Anterior cingulate cortex (tissue), 58 donors: ENCODE measurements around the gene ZNF132.
"Not testable (repeated sequence)": the region's sequence is repeated elsewhere in the genome, so short reads cannot be mapped to it uniquely, and the experiment has no call there.

Experiments
- DNase-seq, 58 donors: peaks; one replicate each; lab custom pipeline; 2025; lab: John Stamatoyannopoulos, UW

ZNF132 gene

DNA sequence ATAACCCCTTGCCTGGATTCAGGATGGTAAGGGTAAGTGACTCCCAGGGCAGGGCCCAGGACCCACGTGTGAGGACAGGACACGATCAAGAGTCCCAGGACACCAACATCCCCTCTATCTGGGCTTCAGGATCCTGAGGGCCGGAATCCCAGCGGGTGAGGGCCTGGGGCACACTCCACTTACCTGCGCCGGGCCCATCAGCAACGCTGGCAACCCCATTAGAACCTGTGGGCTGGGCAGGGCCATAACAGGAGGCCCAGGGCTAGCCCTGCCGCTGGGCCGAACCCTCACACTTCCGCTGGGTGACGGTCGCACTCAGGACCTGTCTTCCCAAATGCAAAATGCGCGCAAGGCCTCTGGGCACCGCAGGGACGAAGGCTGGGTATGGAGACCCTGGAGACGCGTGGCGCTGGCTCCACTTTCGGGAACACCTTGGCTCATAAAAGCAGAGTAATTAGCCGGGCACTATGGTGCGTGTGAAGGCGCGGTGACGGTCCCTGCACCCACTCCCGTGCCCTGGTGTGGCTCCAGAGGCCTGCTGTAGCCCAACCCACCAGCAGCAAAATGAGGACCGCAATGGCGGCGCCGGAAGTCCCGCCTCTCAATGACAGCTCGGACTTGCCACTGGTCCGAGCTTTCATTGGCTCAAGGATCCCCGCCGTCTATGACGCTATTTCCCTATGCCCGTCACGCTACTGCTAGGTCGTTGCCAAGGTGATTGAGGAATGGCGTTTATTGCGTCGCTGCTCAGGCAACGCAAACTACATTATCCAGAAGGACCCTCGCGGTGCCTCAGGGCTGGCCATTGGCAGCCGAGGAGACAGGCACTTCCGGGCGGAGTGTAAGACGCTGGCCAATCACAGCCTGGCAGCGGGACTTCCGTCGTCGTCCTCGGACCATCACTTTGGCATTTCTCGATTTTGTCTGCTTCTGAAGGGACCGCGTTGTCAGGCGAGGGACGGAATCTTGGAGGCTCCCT, at the start of gene ZNF132:
ZNF132 (minus strand) TSS at position 578 of the 979 bp plus-strand sequence; CDS start at position 246, 332 bp downstream.
- peak; percentile 86 to 100 (median 99) for DNase-seq

DNA sequence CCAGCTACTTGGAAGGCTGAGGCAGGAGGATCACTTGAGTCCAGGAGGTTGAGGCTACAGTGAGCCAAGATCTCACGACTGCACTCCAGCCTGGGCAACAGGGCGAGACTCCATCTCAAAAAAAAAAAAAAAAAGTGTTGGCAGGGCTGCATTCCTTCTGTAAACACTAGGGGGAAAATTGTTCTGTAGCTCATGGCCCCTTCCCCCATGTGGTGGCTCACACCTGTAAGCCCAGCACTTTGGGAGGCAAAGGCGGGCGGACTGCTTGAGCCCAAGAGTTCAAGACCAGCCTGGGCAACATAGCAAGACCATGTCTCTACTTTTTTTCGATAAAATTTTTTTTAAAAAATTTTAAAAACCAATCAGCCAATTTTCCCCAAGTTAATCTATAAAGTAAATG, 44.4 kb upstream of the ZNF132 start:
- not testable (repeated sequence) for DNase-seq

GRCh38 chr19:58483776-58484175, 43.8 kb upstream of the ZNF132 start:
- no peak for DNase-seq

DNA sequence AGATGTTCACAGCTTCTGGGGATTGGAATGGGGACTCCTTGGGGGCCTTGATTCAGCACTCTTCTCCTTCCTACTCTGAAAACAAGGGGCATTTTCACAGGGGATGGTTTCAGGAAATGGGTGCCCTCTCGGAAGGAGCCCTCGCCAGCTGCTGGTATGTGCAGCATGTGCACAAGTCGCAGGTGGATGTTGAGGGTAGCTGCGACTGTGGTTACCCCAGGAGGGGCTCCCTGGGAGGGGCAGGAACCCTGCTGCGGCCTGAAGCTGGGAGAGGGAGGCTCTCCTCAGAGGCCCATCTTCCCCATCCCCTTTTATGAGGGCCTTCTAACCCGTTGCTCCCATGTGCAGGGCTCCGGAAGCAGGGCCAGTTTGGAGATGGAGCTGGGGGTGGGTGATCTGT, 42.4 kb upstream of the ZNF132 start:
- no peak for DNase-seq

DNA sequence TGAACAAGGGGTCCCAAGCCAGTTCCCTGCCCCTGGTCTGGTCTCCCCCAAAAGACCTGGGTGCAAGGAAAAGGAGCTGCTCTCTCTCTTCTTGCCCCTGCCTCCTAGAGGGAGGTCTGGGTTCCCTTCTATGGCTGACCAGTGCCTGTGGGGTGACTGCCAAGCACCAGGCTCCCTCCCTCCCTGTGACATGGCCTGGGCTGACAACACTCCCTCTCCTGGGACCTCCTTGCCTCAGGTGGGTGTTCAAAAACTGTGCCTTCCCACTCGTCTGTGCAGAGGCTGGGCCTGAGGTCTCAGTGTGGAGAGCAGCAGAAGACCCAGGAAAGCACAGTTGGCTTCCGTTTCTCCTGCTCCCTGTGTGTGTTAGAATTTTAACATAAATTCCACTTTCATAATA, 40.9 kb upstream of the ZNF132 start:
- DNase-seq: no peak

GRCh38 chr19:58480481-58480830, 40.5 kb upstream of the ZNF132 start:
- DNase-seq: no peak

- no peak for DNase-seq
Observed at GRCh38 chr19:58479736-58480480, 40.0 kb upstream of the ZNF132 start.

DNA sequence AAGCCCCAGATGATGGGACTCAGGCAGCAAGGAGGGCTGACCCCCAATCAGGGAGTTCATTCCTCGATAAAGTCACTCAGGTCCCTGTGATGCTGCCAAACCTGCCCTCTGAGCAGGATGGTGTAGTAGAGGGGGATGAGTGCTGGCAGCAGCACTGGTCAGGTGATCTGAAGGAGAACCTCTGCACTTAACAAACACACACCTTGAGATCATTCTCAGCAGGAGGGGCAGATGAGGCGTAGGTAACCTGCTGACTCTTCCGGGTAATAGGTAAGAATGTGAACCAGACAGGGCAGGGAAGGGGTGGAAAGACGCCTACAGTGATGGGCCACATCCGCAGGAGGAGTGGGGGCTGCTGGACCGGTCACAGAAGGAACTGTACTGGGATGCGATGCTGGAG, 39.4 kb upstream of the ZNF132 start:
- no peak for DNase-seq

DNA sequence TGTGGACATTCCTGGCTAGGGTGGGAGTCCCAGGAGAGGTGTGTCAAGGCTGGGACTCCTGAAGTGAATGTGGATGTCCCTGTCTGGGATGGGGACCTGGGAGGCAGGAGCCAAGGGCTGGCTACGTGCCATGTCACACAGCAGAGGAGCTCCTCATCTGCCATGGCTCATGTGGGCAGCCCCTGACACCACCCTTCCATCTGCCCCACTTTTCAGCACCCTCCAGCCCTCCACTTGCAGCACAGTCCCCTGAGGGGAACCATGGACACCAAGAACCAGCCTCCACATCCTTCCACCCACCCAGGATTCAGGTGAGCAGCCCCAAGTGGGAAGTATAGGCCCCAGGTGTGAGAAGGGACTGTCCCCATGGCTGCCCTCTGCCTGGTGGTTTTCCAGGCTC, 37.9 kb upstream of the ZNF132 start:
- DNase-seq: no peak

DNA sequence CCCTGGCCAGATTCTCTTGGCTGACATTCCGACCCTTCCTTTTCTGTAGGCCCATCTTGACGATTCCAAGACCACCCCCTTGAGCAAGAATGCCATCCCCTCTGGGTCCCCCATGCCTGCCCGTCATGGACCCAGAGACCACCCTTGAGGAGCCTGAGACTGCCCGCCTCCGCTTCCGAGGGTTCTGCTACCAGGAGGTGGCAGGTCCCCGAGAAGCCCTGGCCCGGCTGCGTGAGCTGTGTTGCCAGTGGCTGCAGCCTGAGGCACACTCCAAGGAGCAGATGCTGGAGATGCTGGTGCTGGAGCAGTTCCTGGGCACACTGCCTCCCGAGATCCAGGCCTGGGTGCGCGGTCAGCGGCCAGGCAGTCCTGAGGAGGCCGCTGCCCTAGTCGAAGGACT, 37.2 kb upstream of the ZNF132 start:
- peak in 2 of 58 donors; percentile 12 to 13 for DNase-seq

GRCh38 chr19:58476498-58477015, 36.6 kb upstream of the ZNF132 start:
- DNase-seq: peak in 20 of 58 donors; percentile 29 to 67 (median 52)

DNA sequence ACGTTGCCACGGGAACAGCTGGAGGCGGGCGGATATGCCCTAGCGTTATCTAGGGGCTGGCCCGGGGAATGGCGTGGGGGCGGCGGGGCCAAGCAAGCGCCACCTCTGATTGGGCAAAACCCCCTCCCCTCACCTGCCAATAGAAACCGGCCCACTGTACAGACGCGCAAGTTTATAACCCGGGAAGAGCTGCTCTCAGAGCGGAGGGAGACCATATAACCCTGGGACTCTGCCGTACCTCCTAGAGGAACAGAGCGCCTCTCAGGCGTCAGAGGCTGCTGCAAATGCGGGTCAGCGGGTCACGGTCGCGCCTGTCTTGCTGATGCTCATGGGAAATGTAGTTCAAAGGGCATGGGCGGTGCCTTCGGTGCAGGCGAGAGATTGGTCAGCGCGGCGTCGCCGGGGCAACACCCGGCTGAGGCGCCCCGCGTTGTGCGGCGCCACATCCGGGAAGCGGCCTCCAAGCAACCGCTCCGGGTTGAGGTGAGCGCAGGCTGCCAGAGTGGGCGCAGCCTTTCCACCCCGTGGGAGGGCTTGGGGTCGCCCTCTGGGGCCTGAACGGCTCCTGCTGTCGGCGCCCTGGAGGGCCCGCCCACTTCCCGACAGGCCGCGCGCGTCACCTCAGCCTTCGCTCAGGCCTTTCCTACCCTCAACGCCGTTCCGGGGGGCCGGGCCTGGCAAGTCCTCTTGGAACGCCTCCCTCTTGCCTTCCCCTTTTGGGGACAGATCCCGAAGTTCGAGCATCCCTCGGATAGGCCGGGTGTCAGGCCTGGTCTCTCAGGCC, 36.0 kb upstream of the ZNF132 start, which contains the start of gene ZNF446:
ZNF446 (plus strand) TSS at position 639 of the 784 bp plus-strand sequence. CDS start 867 bp downstream, outside the sequence.
- peak; percentile 63 to 99 (median 96) for DNase-seq

DNA sequence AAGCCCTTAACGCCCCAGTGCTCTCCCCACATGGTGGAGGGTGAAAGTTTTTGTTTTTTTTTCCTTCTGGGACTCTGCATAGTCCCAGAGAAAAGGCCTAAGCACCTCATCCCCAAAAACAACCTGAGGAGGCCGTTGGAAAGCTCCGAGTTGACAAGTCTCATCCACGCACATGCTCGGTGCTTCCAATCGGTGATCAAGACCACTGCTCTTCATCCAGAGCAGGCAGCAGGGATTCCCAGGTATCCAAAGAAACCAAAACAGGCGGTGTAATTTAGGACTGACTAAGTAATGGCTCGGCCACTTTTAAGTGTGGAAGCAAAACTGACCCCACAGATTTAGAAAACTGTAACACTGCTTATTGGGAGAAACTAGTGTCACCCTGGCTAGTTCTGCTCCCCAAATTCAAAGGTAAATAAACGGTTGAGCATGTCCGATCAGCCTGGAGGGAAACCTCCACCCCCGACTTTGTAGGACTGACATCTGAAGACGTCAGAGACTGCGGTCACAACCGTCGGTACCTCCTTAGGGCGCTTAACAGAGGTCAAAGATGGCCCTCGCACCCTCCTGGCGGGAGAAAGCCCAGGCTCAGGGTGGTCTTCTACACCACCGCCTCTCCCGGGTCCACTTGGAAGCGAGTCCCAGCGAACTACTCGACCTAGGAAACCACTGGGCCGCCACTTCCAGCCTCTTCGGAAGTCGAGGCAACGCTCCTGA, 35.2 kb upstream of the ZNF132 start:
- DNase-seq: no peak

- DNase-seq: no peak
Observed at GRCh38 chr19:58474291-58474996, 34.5 kb upstream of the ZNF132 start.

DNA sequence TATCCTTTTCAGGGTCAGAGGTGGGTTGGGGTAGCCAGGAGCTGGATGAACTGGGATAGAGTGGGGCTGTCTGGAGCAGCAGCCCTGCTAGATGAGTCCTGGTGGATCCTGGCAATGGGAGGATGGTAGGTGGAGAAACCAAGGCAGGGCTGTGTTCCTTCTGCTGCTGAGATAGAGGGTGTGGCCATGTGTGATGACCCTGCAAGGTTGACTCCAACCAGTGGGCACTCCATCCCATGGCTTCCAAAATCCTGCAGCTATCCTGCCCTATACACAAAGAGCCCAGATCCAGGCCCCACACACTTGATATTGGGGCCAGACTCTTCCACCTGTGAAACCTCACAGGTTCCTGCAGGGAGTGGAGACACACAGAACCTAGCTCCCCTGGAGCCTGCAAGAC, 33.8 kb upstream of the ZNF132 start:
- DNase-seq: no peak

- DNase-seq: no peak
Observed at GRCh38 chr19:58471736-58472135, 31.8 kb upstream of the ZNF132 start.

- not testable (repeated sequence) for DNase-seq
Observed at GRCh38 chr19:58470837-58471543, 31.0 kb upstream of the ZNF132 start.
